GOT3 (cell line): ENCODE measurements around the gene LYPLA2.
A peak's percentile ranks its signal among the peaks of the same experiment; 100 is the strongest.

Source experiments
- DNase-seq: peaks from one replicate; lab custom pipeline; 2025; ENCODE audit warnings: mixed read lengths; lab: John Stamatoyannopoulos, UW

Gene LYPLA2

DNA sequence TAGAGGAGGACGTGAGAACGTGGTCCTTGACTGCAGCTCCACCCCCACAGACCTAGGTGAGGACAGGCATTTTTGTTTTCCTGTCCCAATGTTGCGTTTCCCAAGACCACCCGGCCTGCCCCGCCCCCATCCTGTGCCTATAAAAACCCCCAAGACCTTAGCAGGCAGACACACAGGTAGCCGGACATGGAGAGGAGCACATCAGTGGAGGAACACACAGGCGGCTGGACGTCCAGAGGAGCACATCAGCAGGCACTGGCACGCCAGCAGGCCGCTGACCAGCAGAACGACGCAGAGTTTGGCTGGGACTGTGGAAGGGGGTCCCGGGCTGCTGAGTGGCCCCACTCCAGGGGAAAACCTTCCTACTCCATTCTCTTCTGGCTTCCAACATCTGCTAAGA, 47.0 kb downstream of the LYPLA2 start:
- DNase-seq: no peak

DNA sequence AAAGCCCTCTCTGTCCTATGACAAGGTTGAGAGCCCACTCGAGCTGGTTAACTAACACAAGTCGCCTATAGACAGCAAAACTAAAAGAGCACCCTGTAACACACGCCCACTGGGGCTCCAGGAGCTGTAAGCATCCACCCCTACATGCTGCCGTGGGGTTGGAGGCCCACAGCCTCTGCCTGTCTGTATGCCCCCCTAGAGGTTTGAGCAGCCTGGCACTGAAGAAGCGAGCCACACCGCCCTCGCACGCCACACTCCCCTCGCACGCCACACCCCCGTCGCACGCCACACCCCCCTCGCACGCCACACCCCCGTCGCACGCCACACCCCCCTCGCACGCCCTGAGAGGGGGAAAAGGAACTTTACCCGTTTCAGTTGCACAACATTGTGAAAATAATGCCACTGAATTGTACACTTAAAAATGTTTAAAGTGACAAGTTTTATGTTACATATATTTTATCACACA, 47.5 kb downstream of the LYPLA2 start:
- peak; percentile 5 for DNase-seq

DNA sequence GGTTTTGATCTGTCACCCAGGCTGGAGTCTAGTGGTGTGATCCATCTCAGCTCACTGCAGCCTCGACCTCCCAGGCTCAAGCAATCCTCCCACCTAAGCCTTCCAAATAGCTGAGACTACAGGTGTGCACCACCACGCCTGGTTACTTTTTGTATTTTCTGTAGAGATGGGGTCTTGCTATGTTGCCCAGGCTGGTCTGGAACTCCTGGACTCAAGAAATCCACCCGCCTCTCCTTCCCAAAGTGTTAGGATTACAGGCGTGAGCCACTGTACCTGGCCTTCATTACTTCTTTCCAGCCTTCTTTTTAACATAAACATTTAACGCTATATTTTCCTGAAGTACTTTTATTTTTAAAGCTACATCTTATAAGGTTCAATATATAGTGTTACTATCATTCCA, 52.7 kb downstream of the LYPLA2 start:
- no peak for DNase-seq
